GM12874 (cell line): ENCODE results near the gene BCAS1.
A peak's percentile ranks its signal among the peaks of the same experiment; 100 is the strongest.

Source experiments
- TF ChIP-seq, protein P1 (sequence below): IDR thresholded peaks from 2 replicates; pipeline ENCODE4 v1.5.1; 2011; ENCODE audit warnings: low read depth, mild to moderate bottlenecking, control low read depth, low read length, moderate library complexity; ENCODE audit not compliant: insufficient read depth

Gene BCAS1

DNA sequence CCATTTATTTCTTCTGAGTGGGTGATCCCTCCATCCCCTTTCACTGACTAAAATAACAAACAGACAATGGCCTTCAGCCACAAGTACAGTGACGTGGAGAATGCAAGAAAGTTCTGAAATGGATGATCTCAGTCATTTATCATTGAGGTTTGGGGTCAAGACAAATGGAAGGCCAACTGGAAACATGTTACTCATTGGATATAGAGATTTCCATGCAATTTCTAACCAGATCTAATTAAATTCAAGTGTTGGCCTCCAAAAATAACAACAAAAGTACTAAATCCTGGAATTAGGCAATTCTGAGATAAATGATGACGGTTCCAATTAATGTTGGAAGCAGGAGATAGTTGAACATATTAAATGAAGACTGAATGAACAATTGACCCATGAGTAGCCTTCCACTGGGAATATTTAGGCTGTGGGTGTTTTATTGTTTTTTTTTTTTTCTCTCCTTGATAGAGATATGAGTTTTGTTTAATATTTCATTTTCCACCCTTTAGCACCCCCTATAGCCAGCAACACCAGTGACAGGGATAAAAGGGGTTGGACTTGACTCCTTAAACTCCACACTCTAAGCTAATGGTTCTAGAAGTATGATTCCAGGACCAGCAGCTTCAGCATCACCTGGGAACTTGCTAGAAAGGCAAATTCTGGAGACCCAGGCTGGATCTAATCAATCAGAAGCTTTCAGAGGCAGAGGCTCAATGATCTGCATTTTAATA lies 112.8 kb downstream of the BCAS1 start:
- TF ChIP-seq, protein P1, sequence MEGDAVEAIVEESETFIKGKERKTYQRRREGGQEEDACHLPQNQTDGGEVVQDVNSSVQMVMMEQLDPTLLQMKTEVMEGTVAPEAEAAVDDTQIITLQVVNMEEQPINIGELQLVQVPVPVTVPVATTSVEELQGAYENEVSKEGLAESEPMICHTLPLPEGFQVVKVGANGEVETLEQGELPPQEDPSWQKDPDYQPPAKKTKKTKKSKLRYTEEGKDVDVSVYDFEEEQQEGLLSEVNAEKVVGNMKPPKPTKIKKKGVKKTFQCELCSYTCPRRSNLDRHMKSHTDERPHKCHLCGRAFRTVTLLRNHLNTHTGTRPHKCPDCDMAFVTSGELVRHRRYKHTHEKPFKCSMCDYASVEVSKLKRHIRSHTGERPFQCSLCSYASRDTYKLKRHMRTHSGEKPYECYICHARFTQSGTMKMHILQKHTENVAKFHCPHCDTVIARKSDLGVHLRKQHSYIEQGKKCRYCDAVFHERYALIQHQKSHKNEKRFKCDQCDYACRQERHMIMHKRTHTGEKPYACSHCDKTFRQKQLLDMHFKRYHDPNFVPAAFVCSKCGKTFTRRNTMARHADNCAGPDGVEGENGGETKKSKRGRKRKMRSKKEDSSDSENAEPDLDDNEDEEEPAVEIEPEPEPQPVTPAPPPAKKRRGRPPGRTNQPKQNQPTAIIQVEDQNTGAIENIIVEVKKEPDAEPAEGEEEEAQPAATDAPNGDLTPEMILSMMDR: 0 out of 2 replicates have a peak, but pooled peaks have one; percentile 10

DNA sequence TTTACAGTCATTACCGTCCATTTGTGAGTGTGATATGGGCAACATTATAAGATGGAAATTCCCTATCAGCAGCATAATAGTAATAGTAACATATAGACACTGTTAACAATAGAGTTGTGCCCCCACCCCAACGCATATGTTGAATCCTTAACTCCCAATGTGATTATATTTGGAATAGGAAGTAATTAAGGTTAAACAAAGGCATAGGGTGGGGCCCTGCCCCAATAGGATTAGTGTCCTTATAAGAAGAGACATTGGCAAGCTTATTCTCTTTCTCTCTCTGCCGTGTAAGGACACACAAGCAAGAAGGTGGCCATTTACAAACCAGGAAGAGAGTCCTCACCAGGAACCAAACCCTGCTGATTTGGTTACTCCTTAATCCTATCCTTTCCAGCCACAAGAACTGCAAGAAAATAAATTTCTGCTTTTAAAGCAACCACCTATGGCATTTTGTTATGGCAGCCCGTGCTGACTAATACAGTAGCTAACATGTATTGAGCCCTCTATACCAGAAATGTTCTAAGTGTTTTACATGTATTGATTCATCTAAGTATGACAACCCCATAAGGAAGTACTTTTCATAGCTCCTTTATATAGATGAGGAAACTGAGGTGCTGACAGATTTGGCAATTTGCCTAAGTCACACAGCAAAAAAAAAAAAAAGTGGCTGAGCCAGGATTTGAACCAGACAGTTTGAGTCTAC lies 114.2 kb downstream of the BCAS1 start:
- TF ChIP-seq, protein P1: no peak

DNA sequence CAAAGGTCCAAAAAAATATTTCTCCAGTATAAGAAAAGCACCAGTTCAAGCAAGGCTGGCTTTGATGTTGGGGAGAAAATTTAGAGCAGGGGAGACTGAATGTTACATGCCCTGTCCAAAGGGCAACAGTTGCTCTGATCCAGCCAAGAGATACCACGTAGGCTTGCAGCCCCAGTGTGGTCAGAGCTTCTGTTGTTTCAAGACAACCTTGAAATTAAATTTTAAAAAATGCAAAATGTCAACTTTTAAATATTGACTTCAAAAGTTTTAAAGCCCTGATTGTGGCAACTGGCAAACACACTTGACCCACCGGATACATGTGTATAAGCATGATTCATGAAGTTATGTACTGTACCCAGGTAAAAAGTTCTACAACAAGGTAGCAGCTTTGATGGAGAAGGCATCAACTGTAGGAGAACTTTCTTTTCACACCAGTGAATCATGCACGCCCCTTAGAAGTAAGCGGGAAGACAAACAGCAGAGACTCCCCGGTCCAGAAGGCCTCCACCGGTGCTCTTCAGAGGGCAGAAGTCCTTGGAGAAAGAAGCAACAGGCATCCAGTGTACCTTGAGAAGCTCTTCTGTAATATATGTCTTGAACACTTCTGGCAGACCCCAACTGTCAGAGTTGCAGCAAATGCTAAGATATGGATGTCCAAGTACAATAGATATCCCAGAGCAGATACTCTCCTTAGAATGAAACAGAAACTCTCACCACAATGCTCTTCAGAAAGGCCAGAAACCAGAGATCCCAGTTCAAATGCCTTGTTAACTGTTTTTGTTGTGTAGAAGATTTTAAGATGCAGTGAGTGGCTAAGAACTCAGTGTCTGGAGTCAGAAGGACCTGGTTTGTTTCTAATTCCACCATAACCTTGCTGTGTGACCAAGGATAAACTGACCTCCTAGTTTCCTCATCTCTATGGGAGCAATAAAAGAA lies 115.4 kb downstream of the BCAS1 start:
- TF ChIP-seq, protein P1: no peak

DNA sequence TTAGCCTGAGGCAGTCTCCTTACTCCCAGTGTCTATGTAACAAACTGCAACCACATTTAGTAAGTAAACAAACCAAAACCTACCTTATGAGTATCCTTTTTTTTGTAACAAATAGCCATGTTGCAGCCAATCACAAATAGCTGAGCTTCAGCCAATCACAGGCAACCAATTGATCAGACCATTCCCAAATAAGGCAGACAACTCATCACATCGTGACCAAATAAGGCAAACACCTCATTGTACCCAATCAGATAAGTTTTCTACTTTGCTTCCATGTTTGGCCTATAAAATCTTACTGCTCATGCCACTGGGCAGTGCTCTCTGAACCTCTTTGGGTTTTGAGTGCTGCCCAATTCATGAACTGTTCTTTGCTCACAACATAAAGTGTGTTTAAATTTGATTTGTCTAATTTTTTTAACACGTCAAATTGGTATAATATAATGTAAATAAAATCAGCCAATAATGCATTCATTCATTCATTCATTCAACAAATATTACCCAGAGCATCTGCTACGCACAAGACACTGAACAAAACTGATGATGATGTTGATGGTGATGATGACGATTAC lies 117.8 kb downstream of the BCAS1 start:
- TF ChIP-seq, protein P1: no peak

DNA sequence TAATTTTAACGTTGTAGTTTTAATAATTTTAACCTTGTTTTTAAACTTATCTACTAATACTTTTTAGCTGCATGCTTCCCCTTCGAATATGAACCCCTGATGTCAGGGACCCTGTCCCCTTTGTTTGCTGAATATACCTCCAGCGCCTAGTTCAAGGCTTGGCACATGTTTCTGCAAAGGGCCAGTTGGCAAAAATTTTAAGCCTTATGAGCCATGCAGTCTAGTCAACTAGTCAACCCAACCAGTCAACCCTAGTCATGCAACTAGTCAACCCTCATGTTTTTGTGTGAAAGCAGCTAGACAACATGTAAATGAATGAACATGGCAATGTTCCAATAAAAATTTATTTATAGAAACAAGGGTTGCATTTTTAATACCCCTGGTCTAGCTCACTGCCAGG lies 119.8 kb downstream of the BCAS1 start:
- TF ChIP-seq, protein P1: no peak

DNA sequence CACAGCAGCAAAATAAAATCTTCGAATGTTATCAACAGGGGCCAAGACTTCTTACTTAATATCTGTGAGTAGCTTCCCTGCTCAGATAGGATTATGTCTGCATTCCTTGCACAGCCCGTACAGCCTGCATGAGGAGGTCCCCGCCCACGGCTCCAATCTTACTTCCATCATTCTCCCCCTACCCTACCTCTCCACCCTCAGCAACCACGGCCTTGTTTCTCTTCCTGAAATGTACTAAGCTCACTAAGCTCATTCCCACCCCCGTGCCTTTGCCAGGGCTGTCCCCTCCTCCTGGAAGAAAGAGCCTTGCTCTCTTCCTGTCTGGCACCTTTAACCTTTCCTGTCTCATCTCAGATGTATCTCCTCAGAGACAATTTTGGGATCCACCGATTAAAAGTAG lies 120.4 kb downstream of the BCAS1 start:
- TF ChIP-seq, protein P1: no peak
